GM19468 (cell line): ENCODE results near the gene CDK19.
A peak's percentile ranks its signal among the peaks of the same experiment; 100 is the strongest.
"Not testable (repeated sequence)": the region's sequence is repeated elsewhere in the genome, so short reads cannot be mapped to it uniquely, and the experiment has no call there.

ENCODE experiments used
- ATAC-seq: cut with Tn5 transposase; IDR thresholded peaks from one replicate; pipeline ENCODE4 v1.9.1; 2021; ENCODE audit warnings: mild to moderate bottlenecking, moderate library complexity, moderate number of reproducible peaks; ENCODE audit not compliant: unreplicated experiment; ENCODE audit errors: extremely low read depth

The CDK19 gene

DNA sequence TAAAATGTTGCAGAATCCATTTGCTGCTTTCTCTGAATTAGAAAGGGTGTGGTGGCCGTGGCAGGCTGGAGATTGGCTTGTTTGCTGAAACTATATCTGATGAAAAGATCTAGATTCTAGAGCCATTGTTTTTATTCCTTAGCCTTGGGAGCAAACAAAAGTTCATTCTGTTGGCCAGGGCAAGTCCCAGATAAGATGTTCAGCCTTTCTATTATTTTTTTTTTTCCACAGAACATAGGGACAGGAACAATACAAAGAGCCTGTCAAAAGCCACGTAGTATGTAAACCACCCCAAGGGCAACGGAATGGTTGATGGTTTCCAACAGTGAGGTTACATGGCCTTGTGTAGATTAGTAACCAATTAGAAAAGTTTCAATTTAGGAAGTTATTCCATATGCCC lies 218.9 kb downstream of the CDK19 start:
- no peak for ATAC-seq

DNA sequence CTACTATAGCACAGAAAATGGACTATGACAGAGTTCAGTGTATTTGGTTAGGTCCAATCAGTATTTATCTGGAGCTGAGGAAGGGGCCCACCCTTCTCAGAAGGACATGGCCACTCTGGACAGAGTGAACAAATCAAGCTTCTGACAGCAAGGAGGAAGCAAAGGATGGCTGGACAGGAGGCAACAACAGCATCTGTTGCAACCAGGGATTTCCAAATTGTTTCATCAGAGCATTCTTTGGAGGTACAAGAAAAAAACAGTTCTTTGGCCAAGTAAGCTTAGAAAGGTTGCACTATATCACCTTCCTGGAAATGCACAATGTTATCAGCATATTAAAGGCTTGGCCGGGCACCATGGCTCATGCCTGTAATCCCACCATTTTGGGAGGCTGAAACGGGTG lies 220.2 kb downstream of the CDK19 start:
- ATAC-seq = no peak

DNA sequence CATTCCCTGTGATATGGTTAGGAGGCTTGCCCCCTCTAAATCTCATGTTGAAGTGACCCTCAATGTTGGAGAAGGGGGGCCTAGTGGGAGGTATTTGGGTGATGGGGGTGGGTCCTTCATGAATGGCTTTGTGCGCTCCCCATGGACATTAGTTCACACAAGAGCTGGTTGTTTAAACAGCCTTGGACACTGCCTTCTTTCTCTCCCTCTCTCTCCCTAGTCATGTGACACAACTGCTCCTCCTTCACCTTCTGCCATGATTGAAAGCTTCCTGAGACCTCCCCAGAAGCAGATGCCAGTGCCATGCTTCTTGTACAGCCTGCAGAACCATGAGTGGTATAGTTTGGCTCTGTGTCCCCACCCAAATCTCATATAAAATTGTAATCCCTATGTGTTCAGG lies 221.6 kb downstream of the CDK19 start:
- ATAC-seq = no peak

DNA sequence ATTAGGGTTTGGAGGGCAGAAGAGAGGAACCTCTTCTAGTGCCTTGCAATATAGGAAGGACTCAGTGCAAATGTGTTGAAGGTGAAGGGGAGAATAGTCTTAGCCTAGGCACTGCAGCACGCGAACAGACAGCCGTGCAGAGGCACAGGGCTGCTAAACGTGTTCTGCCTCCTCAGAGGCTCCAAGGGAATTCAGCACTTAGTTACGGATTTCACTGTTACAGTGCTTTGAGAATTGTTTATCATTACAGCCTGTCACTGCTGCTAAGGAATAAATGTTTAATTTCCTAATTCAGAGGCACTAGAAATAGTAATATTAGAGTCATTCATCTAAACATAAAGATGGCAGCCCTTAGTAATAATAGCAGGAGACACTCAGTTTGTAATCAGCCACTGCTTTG lies 222.5 kb downstream of the CDK19 start:
- ATAC-seq = no peak

DNA sequence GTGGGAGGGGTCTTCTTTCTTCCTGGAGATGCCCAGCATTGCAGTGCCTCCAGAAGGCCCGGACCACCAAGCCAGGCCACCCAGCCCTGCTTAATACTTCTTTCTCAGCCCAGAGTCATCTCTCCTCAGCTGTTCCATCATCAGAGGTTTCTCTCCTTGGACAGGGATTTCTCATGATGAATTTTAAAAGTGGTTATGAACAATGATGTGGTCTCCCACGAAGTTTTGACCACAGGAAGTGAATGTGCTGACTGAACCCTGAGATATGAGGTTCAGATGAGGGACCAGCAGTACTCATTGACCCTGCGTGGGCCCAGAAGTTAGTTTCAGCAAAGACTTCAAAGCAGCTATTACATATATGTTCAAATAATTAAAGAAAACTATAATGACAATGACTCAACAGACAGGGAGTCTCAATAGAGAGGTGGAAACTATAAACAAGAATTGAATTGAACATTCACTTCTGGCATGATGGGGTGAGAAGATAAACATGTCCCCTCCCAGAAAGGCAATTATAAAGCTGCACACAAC lies 224.4 kb downstream of the CDK19 start:
- ATAC-seq = no peak

DNA sequence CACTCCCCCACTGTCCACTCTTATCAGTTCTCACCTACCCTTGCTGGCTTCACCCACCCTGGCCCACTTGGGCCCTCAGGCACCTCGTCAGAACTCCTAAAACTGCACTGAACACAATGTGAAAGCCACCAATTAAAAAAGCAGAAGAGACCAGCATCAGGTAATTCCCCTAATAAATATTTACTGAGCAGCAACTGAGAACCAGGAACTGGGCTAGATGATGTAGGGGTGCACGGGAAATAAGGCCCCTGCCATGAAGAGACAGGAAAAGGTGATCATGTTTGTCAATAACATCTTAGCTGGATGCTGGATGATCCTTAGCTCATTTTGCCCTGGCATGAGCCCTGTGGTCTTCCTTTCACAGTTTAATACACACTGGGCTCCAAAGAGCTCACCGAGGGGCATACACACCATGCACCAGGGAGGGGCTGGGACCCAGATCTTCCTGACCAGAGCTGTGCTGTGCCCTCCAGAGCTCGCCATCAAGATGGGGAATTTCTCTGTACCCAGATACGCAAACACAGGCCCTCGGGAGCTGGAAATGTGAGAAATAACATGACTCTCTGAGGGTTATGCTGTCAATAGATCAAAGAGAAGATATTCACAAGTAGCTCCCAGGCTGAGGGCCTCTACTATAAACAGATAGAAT lies 225.3 kb downstream of the CDK19 start:
- peak; percentile 84 for ATAC-seq

DNA sequence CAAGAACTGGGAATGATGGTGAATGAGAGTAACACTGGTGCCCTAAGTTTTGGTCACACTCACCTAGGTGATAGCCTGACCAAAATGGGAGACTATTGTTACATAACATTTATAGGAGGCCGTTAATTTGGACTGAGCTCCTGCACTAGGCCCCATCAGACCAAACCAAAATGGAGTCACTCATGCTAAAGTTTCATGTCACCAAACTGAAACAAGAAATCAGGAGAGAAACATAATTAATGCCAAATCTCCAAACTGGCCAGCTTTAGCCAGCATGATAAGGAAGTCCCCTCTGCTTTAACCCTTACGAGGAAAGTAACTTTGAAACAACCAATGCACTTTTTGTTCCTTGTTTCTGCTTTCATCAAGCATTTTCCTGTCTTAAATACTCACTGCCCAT lies 227.9 kb downstream of the CDK19 start:
- ATAC-seq = no peak

DNA sequence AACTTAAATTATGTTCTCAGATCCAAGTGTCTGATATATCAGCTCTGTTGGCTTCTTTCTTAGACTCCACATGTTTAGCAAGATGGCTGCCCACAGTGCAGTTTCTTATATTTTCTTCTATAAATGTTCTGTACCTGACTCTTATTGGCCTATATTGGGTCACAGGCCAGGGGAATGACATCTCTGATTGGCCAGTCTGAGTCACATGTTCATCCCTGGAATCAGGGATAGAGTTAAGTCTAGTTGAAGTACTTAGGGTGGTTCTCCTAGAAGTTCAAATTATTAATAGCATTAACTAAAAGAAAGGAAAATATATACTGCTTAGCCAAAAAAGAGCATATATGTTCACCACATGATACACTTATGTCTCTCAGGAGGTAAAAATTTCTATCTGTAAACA lies 233.6 kb downstream of the CDK19 start:
- ATAC-seq = no peak

DNA sequence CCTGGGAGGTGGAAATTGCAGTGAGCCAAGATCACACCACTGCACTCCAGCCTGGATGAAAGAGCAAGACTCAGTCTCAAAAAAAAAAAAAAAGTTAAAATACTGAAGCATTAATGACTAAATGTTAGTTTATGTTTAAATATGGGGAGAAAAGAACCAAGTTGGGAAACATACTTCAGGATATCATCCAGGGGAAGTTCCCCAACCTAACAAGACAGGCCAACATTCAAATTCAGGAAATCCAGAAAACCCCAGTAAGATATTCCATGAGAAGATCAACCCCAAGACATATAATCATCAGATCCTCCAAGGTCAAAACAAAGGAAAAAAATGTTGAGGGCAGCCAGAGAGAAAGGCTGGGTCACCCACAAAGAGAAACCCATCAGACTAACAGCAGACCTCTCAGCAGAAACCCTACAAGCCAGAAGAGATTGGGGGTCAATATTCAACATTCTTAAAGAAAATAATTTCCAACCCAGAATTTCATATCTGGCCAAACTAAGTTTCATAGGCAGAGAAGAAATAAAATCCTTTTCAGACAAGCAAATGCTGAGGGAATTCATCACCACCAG lies 237.6 kb downstream of the CDK19 start:
- ATAC-seq = not testable (repeated sequence)

DNA sequence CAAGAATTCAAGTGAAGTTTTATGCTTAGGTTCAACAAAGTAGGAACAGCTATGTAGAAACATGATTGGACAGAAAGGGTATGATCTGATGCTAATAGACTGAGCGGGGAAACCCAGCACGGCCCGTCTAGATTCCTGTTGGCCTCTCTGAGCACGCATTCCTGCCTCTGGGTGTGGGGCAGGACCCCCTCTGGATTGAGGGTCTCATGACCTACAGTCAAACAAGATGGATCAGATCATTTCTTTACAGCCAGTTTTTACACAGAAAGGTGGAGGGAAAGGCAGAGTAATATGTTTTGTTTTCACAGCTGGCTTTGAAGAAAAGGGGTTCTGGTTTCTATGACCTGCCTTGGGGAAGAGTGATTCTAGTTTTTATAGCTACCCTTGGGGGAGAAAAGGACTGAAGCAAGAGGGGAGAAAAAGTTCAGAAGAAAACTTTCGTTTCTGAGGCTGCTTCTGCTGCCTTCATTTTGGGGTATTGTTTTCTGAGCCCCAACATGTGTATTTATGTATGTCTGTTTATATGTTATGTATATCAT lies 239.3 kb downstream of the CDK19 start:
- ATAC-seq = no peak

DNA sequence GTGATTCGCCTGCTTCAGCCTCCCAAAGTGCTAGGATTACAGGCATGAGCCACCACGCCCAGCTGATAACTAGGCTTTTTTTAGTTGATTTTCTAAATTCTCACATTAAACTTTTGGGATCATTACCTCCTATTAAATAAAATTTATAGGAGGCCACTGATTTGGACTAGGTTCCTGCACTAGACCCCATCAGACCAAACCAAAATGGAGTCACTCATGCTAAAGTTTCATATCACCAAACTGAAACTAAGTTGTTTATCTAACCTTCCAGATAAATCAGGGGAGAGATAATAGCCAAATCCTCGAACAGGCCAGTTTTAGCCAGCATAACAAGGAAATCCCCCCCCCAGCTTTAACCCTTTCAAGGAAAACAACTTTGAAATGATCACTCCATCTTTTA lies 240.5 kb downstream of the CDK19 start:
- ATAC-seq = no peak

DNA sequence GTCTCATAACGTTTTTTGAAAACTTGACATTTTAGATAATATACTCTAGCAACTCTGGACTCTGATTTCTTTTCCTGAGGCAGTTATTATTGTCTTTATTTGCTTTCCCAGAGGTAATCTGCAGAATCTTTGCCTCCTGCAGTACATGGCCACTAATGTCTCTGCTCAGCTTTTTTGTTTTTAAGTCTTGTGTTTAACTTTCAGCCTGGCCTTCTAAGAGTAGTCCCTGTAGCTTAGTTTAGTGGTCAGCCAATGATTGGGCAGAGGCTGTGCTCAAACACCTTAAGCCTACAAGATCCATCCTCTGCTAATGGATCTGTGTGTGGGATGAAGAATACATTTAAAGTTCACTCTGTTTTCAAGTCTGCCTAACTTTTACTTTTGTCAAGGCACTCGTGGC lies 241.7 kb downstream of the CDK19 start:
- ATAC-seq = no peak

DNA sequence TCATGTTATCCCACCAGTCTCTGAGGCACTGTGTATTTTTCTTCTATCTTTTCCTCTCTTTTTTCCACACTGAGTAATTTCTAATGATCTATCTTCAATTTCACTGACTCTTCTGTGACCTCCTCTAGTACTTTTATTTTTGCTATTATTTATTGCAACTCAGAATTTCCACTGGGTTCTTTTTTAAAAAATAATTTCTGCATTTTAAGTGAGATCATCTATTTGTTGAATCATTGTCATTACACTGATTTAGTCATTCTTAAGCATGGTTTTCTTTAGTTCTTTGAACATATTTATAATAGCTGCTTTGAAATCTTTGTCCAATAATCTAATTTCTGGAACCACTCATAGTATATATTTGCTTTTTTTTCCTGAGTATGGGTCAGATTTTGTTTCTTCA lies 242.1 kb downstream of the CDK19 start:
- ATAC-seq = no peak

DNA sequence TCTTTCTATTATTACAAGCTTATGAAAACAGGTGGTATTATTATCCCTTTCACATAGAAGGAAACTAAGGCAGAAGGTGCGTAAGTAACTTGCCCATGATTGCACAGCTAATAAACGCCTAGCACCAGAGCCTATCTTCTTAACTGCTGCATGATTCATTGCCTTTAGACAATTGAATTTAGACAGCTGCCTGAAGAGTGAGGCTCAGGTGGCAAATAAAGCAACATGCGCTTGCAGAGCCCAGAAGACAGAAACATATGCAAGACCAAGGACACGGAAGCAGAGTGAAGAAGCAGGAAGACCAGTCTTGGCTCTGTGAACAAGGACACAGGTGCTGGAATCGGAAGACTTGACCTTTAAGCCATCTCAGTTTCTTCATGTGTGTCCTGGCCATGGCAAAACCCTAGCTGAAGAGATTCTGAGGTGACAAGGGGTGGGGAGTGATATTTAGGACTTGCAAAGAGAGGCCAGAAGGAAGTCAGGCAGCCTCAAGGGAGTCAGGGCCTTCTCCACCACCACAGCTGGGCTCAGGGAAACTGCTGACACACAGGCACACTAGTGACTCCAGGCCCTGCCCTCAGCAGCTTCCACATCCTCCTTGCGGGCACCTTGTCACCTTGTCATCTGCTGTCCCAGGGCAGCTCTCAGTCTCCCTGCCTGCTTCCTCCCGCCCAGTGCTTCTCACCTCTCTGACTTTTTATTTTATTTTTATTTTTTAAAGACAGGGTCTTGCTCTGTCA lies 247.1 kb downstream of the CDK19 start:
- ATAC-seq = no peak

DNA sequence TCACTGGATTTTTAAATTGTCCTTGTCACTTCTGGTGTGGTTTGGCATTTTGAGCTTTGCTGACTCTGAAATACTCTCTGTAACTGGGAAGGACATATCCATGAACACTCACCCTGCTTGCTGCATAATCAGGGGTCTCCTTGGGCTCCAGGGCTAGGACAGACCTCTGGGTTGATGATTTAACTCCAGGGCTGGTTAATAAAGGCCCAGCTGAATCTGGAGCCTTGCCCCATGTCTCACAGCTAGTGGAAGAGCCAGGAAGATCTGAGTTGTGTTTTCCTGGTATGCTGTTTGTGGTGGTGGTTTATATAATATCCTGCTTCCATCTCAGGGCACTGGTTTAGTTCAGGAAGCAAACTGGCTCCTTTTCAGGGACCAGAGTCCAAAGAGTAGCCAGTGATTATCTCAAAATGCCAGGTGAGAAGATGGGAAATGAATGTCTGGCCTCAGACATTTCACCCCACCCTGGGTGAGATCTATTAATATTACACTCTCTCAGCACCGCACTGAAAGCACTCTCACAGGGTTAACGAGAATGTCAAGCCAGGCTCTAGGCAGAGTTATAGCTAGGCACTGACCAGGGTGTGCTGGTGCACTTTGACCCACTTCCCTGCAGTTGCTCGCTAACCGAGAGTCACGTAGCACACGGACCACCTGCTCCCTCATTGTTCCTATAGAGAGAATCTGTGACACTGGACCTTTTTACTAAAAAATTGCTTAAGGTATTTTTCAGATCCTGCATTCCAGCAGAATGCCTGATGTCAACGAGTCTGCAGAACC lies 248.7 kb downstream of the CDK19 start:
- no peak for ATAC-seq

DNA sequence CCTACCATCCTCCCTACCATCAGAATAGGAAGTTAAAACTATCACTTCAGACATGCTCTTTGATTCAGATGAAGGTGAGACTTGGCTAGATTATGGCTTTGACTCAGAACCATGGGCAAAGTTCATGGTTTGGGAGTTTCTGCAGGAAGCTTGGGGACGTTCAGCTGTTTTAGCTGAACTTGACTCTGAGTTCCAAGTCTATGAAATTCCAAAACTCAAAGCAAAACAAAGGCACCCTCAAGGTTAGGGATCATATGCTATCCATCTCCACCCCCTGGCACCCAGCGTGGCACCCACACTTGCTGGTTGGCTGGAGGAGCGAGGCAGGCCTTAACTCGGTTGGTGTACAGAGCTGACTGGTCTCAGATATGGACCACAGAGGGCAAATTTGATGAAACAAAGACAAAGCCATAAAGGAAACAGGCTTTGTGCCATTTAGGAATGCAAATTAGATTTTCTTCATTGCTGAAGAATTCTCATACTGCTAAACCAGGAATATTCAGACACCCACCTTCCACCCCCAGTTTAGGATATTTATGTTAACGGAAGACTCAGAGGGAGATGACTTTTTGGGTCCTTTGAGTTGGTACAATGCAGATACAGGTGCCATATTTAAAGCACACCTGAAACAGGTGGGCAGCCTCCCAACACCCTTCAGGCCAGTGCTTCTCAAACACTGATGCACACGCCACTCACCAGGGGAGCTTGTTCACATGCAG lies 250.4 kb downstream of the CDK19 start:
- no peak for ATAC-seq

DNA sequence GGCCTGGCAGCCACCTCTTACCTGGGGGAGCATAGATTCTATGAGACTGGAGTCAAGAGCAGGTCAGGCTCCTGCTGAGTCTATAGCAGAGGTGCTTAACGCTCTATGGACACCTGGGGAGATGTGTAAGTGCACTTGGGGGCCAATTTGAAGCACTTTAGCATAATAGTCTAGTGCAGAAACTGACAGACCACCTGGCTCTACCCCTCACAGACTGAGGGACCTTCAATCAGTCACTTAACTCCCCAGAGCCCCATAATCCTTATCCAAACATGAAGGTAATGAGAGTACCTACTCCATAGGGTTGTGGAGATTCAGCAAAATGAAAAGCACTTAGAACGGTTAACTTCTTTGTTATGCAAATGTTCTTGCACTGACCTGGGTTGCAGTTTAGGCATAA lies 251.6 kb downstream of the CDK19 start:
- no peak for ATAC-seq

DNA sequence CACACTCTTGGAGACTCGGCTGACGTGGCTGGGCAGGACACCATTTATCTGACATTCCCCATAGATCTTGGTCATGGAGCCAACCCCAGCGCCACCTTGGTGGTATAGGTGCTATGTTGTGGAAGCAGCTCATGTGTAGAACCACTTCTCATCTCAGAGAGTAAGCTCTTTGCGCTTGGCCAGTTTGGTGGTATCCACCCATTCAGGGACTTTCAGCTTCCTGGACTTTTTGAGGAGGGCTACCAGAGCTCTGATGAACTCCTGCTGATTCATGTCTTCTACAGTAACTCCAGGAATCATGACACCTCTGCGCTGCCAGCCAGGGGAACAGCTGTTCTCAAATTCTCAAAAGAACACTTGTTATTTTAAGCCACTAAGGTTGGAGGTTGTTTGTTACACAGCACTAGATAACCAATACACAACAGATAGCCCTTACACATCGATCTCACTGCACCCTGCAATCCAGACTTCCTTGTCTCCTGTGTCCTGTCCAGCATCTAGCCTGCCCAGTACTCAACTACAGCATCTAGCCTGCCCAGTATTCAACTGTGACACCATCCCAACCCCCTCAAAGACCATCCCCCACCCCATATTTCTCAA lies 252.9 kb downstream of the CDK19 start:
- no peak for ATAC-seq

DNA sequence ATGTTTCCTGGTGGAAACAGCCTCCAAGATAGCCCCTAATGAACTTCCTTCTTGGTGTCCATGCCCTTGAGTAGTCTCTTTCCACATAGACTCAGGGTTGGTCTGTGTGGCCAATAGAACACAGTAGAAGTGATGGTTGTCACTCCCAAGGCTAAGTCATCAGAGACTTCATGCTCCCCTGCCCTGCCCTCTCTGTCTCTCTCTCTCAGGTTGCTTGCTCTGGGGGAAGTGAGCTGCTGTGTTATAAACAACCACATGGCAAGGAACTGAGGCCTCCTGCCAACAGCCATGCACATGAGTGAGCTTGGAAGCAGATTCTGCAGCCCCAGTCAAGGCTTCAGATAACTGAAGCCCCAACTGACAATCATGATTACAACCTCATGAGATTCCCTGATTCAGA lies 253.6 kb downstream of the CDK19 start:
- ATAC-seq = no peak

DNA sequence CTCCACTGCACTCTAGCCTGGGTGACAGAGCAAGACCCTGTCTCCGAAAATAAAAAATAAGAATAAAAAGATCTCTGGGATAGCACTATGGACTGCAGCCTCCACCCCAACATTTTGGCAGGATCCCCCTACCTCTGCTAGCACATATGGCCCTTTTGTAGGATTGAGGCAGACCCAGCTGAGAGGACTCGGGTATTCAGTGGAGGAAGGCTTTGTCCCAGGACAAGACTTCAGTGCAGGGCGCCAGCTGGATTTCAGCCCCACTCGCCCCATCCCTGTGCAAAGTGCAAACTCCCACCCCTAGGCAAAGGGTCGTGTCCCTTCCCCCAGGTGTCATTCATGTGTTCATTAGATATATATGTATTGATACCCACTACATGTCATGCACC lies 254.3 kb downstream of the CDK19 start:
- no peak for ATAC-seq
